Measurements from ENCODE around the gene KCNIP2.

The KCNIP2 gene

GRCh38 chr10:101840102-101840684, 3.4 kb downstream of the KCNIP2 start:
- peak; percentile 46 to 55 for DNase-seq
- TF ChIP-seq POLR2A (IDR thresholded peaks at IDR 0.05; ENCODE audit: low read length) (no peak), GATA1 (IDR thresholded peaks at IDR 0.05; ENCODE audit: low read depth, low read length) (no peak)

- peak; percentile 66 to 77 for DNase-seq
- TF ChIP-seq POLR2A (IDR thresholded peaks at IDR 0.05; ENCODE audit: low read length) (no peak), GATA1 (IDR thresholded peaks at IDR 0.05; ENCODE audit: low read depth, low read length) (no peak)
Observed at GRCh38 chr10:101839416-101840063, 4.1 kb downstream of the KCNIP2 start.

DNA sequence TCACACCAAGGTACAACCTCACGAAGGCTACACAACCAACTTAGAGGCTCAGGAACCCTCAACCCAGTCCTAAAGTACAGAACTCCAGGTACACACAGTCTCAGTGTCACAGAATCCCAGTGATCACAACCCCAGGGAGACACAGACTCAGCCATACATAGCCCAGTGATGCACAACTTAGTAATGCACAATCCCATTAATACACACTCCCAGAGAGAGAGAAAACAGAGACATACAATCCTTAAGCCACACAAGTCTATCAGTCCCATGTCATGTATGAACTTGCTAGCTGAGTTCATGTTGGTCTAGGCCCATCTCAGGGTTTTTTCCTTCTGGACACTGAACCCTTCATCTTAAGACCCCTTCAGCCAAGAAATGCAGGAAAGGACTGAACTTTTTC, 4.6 kb downstream of the KCNIP2 start:
- no peak for TF ChIP-seq POLR2A (IDR thresholded peaks at IDR 0.05; ENCODE audit: low read length)
- no peak for TF ChIP-seq GATA1 (IDR thresholded peaks at IDR 0.05; ENCODE audit: low read depth, low read length)
- DNase-seq, result no peak

DNA sequence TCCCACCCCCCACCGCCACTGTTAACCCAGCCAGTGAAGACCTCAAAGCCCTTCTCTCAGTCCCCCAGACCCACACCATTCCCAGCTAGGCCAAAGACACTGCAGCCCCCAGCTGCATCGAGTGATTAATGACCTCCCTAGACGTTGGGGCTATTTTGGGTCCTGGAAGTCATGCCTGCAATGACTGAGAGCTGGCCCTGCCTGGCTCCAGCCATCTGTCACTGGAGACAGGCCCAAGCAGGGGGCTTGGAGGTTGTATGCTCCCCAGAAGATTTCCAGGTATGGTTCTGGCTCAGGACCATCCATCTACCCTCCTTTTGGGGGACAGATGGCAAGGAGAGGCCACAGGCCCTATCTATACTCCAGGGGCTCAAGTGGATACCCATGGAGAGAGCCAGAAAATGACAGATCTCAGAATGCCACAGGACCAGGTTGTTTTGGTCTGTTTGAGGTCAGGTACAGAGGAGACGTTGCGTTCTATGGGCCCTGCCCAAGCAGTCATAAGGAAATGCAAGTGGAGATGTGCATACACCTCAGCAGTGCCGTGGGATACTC, 5.1 kb downstream of the KCNIP2 start:
- DNase-seq, result no peak
- TF ChIP-seq POLR2A (IDR thresholded peaks at IDR 0.05; ENCODE audit: low read length) (no peak), GATA1 (IDR thresholded peaks at IDR 0.05; ENCODE audit: low read depth, low read length) (no peak)

GRCh38 chr10:101837748-101838147, 5.9 kb downstream of the KCNIP2 start:
- DNase-seq, result no peak
- TF ChIP-seq GATA1 (IDR thresholded peaks at IDR 0.05; ENCODE audit: low read depth, low read length) (no peak), POLR2A (IDR thresholded peaks at IDR 0.05; ENCODE audit: low read length) (no peak)

GRCh38 chr10:101835362-101835761, 8.2 kb downstream of the KCNIP2 start:
- DNase-seq, result no peak
- TF ChIP-seq POLR2A (IDR thresholded peaks at IDR 0.05; ENCODE audit: low read length), result no peak
- TF ChIP-seq GATA1 (IDR thresholded peaks at IDR 0.05; ENCODE audit: low read depth, low read length), result no peak

DNA sequence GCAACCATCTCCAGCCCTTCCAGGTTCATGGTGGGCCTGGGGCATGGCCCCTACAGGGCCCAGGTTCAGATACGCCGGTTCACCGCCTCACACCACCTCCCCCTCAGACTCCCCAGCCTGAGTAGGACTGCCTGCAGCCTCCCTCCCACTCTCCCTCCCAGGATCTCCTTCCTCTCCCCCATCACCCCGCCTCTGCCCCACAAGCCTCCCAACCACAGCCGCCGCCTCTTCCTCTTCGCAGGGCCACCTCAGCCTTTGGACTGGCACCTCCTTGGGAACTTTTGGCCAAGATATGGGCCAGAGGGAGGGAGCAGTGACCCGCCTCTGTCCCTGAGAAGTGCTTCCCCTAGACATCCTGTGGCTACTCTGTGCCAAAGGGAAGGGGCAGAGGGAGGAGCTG, 9.3 kb downstream of the KCNIP2 start:
- DNase-seq, result no peak
- no peak for TF ChIP-seq POLR2A (IDR thresholded peaks at IDR 0.05; ENCODE audit: low read length)
- no peak for TF ChIP-seq GATA1 (IDR thresholded peaks at IDR 0.05; ENCODE audit: low read depth, low read length)

GRCh38 chr10:101833466-101833865, 10.1 kb downstream of the KCNIP2 start:
- DNase-seq, result no peak
- TF ChIP-seq POLR2A (IDR thresholded peaks at IDR 0.05; ENCODE audit: low read length) (no peak), GATA1 (IDR thresholded peaks at IDR 0.05; ENCODE audit: low read depth, low read length) (no peak)

GRCh38 chr10:101832325-101832771, 11.3 kb downstream of the KCNIP2 start:
- no peak for TF ChIP-seq GATA1 (IDR thresholded peaks at IDR 0.05; ENCODE audit: low read depth, low read length)
- TF ChIP-seq POLR2A (IDR thresholded peaks at IDR 0.05; ENCODE audit: low read length), result no peak

GRCh38 chr10:101831169-101831811, 12.3 kb downstream of the KCNIP2 start:
- TF ChIP-seq GATA1 (IDR thresholded peaks at IDR 0.05; ENCODE audit: low read depth, low read length) (no peak), POLR2A (IDR thresholded peaks at IDR 0.05; ENCODE audit: low read length) (no peak)
- DNase-seq, result peak in 1 of 2 experiments; percentile 28

More at GRCh38 chr10:101832325-101832771, 11.3 kb downstream of the KCNIP2 start:
- no peak for DNase-seq

DNA sequence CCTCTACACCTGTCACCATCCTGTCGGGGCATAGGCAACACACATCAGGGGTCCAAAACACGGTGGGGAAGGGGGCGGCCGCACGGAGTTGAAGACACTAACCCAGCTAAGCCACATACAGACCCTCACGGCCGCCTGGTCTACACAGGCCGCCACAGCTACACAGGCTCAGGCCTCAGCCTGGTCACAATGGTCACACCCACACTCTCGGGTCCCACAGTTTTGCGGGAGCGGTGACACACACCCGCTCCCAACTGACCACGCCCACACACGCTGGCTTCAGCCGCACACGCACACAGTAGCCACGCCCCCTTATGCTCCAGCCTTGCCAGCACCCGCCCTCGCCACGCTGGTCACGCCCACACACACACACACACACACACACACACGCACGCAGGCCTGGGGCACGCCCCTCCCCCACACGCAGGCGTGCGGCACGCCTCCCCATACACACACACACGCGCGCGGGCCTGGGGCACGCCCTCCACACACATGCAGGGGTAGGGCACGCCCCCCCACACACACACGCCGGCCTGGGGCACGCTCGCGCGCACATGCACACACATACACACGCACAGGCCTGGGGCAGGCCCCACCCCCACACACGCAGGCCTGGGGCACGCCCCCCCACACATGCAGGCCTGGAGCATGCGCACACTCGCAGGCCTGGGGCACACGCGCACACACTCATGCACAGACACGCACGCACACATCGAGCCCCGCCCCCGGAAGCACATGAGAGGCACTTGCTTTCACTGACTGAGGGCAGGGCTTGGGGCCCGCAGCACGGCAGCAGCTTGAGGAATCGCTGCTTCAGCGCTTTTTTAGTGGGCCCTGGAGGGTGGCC, 13.1 kb downstream of the KCNIP2 start:
- peak; percentile 93 to 94 for DNase-seq
- TF ChIP-seq GATA1 (IDR thresholded peaks at IDR 0.05; ENCODE audit: low read depth, low read length) (no peak), POLR2A (IDR thresholded peaks at IDR 0.05; ENCODE audit: low read length) (no peak)

DNA sequence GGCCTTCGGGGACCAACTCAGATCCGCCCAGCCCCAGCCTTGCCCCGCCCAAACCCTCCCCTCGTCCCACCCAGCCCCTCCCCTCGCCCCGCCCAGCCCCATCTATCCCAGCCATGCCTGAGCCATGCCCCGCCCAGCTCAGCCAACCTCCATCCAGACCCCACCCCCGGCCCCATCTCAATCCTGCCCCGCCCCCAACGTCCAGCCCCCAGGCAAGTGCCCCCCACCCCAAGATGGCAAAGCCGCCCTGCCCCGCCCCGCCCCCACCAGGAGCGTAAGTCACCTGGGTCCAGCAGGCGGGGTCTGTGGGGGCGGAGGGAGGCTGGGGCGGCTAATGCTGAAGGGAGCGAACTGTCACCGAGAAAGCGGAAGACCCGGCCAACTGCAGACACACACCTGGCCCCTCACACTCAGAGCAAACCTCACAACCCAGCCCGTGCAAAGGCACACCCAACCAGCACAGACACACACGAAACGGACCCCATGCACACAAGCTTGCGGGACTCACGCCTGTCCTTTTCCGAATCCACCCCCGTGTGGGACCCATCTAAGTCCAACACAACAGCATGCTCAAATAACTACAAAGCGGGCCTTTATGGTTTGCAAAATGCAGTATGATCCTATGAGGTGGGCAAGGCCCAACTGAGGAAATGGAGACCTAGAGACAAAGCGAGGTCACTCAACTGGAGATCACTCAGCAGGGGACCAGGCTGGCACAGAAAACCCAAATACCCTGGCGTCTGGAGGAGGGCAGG, 13.9 kb downstream of the KCNIP2 start:
- peak; percentile 65 to 72 for DNase-seq
- TF ChIP-seq GATA1 (IDR thresholded peaks at IDR 0.05; ENCODE audit: low read depth, low read length), result no peak

All from erythroblast (primary cell).